HG03565 (cell line): ENCODE measurements around the gene GPR152.
"Not testable (repeated sequence)": the region's sequence is repeated elsewhere in the genome, so short reads cannot be mapped to it uniquely, and the experiment has no call there.

Experiments
- ATAC-seq: cut with Tn5 transposase; IDR thresholded peaks from one replicate; pipeline ENCODE4 v1.9.1; 2021; ENCODE audit warnings: mild to moderate bottlenecking, moderate library complexity; ENCODE audit not compliant: unreplicated experiment

The GPR152 gene

GRCh38 chr11:67429038-67429668 lies 23.4 kb downstream of the GPR152 start:
- no peak for ATAC-seq

GRCh38 chr11:67428052-67429001 lies 24.2 kb downstream of the GPR152 start, which contains the start of gene RPS6KB2:
TSS of gene RPS6KB2 (plus strand) at chr11:67428494. CDS start at chr11:67428546, 52 bp downstream.
- ATAC-seq, result peak; percentile 84

DNA sequence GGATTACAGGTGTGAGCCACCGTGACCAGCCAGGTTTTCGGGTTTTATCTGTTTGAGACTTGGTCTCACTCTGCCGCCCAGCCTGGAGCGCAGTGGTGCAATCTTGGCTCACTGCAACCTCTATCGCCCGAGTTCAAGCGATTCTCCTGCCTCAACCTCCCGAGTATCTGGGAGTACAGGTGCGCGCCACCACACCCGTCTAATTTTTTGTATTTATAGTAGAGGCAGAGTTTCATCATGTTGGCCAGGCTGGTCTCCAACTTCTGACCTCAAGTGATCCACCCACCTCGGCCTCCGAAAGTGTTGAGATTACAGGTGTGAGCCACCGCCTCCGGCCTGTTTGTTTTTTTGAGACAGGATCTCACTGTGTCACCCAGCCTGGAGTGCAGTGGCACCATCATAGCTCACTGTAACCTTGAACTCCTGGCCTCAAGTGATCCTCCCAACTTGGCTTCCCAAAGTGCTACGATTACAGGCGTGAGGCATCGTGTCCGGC lies 25.1 kb downstream of the GPR152 start:
- ATAC-seq, result not testable (repeated sequence)

DNA sequence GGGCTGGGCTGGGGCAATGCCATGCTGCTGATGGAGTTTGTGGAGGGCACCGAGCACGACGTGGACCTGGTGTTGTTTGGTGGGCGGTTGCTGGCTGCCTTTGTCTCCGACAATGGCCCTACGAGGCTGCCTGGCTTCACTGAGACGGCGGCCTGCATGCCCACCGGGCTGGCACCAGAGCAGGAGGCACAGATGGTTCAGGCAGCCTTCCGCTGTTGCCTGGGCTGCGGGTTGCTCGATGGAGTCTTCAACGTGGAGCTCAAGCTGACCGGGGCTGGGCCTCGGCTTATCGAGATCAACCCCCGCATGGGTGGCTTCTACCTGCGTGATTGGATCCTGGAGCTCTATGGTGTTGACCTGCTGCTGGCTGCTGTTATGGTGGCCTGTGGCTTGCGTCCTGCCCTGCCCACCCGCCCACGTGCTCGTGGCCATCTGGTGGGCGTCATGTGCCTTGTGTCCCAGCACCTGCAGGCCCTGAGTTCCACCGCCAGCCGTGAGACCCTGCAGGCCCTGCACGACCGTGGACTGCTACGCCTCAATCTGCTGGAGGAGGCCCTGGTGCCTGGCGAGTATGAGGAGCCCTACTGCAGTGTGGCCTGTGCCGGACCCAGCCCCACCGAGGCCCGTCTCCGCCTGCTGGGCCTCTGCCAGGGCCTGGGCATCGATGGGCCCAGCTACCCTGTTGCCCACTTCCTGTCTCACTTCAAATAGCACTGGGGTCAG lies 28.5 kb downstream of the GPR152 start:
- no peak for ATAC-seq

DNA sequence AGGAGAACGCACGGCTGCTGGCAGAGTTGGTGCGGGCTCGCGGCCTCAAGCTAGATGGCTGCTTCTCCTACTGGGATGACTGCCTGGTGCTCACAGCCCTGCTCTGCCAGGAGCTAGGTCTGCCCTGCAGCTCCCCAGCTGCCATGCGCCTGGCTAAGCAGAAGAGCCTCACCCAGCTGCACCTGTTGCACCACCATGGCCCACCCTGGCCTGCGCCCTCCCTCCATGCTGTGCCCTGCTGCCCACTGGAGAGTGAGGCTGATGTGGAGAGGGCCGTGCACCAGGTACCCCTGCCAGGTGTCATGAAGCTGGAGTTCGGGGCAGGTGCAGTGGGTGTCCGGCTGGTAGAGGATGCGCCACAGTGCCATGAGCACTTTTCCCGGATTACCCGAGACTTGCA lies 29.1 kb downstream of the GPR152 start:
- ATAC-seq, result no peak

GRCh38 chr11:67422891-67423290 lies 29.6 kb downstream of the GPR152 start:
- no peak for ATAC-seq

GRCh38 chr11:67421430-67422031 lies 31.0 kb downstream of the GPR152 start:
- no peak for ATAC-seq

- peak; percentile 73 for ATAC-seq
These were observed 31.7 kb downstream of the GPR152 start for GRCh38 chr11:67420646-67421429.

DNA sequence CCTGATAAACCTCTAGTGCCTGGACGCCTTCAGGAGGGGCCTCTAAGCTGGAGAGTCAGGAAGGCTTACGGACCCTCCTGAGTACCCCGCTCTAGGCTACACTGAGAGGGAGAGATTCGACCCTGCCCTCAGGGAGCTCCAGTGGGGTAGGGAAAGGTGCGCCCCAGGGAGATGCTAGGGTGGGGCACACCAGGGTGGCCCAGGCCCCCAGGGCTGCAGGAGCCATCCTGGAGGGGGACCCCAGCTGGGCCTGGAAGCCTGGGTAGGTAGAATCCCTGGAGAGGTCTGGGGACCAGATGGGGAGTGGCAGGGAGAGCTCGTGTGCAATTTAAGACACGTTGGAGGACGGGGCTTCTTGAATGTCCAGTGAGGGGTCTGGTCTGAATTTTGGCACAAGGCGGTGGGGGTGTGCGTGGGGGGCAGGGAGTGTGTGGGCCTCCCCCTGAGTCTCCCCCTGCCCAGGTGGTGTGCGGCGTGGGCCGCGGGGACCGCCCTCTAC lies 32.3 kb downstream of the GPR152 start:
- no peak for ATAC-seq

DNA sequence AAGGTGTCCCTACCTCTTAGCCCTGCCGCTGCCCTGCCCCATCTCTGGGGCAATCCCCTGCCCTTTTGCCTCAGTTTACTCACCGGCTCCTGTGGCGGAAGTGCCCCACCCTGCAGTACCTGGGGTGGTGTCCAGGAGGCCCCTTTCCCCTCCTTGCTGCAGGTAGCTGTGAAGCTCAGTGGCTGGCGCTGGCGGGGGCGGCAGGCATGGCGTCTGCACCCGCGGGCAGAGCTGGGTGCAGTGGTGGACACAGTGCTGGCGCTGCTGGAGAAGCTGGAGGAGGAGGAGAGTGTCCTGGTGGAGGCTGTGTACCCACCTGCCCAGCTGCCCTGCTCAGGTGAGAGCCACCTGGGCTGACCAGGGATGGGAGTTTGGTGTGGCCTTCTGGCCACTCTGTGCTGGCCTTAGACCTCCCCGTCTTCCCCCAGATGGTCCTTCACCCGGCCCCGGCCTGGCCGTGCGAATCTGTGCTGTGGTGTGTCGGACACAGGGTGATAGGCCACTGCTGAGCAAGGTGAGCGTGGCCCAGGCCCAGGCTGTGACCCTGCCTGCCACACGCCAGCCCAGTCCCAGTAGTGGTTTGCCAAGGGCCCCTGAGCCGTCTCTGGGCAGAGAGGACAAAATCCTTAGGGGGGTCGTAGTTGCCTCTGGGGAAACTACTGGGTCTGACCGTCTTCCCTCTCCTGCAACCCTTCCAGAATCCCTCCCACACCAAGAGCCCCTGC lies 33.0 kb downstream of the GPR152 start:
- ATAC-seq, result no peak

DNA sequence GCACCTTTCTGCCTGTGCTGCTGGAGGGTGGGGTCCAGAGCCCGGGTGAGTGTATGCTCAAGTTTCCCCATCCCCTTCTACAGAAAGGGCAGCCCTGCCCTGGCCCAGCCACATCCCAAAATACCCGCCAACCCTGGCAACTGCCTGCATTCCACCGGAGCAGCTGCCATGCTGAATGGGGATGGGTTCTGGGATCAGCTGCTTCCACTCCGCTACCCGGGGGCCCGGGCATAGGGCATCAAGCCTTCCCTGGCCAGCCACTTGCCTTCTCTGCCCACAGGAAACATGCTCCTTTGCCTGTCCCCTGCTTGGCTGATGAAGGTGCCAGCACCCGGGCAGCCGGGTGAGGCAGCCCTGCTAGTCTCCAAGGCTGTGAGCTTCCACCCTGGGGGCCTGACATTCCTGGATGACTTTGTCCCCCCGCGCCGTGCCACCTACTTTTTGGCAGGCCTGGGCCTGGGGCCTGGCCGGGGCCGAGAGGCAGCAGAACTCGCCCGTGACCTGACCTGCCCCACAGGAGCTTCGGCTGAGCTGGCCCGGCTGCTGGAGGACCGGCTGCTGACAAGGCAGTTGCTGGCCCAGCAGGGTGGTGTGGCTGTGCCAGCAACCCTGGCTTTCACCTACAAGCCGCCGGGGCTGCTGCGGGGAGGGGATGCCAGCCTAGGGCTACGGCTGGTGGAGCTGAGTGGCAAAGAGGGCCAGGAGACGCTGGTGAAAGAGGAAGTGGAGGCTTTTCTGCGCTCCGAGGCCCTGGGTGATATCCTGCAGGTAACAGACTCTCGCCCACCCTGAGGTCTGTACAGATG lies 33.9 kb downstream of the GPR152 start:
- ATAC-seq, result no peak

GRCh38 chr11:67417425-67417824 lies 35.1 kb downstream of the GPR152 start:
- ATAC-seq, result no peak

DNA sequence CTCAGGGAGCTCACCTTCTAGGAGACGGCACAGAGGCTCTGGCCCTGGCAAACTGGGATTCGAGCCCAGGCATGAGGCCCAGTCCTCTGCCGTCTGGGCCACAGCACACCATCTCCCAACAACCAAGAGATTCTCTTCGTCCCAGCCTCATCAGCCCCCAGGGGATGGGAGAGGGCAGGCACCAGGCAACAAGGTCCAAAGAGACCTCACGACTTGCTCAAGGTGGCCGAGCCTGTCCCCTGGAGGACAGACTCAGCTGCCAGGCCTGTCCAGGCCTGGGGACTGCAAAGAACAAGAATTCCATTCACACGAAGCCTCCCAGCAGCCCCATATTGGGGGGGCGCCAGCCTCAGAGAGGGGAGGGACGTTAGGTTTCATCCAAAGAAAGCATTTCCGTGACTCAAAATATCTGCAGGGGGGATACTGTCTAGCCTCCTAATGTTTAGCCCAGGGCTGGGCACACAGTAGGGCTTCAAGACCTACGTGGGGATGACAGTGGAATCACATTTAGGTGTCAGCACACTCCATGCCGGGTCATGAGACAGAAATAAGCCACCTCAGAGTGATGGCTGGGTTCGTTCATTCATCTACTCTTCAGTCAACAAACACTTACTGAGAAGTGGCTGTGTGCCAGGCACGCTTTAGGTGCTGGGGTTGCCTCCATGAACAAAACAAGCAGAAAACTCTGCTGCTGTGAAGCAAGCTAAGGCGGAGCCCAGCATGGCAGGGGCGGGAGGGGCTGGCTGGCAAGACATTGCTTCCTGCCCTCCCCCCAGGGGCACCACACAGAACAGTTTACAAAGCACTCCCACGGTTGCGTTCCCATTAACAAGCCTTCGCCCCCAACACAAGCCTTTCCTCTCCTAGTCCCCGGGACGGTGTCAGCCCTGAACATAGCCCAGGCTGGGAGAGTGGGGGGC lies 35.9 kb downstream of the GPR152 start:
- ATAC-seq, result no peak

DNA sequence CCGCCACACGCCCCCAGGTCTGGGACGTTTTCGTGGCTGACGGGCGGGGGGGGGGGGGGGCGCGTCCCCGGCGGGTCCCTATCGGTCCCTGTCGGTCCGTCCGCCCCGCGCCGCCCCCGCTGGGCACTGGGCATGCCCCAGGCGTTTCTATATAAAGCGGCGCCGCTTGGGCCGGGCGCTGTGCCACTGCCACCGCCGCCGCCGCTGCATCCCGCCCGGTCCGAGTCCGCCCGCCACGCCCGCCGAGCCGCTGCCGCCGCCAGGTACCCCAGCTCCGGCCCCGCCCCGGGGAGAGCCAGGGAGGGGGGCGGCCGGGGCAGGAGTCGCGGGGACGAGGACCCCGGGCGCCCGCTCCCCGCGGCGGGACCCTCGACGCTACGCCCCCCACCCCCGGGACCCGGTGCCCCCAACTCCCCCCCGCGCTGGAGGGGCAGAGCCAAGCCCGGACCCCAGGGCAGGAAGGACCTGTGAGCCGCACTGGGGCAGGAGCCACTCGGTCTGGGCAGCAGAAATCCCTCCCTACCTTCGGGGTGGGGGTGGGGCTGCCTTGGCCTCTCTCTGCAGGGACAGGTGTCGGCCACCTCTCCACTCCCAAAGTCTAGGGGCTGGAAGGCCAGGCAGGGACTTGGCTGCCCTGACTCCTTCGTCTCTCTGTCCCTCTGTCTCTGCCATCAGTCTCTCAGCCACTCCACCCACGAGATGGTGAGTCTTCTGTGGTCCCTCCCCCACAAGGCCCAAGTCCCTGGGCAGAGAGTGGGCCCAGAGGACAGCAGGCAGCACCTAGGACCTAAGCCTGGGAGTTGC lies 36.8 kb downstream of the GPR152 start, which contains the start of gene CARNS1:
Gene CARNS1 (plus strand): TSS at position 178 of the 804 bp plus-strand sequence. CDS start 522 bp downstream, at position 700.
- no peak for ATAC-seq

GRCh38 chr11:67413266-67413849 lies 39.2 kb downstream of the GPR152 start:
- no peak for ATAC-seq
